ENCODE measurements around the gene STPG3.

Gene STPG3

GRCh38 chr9:137251194-137251461 lies at the start of gene STPG3:
STPG3 (plus strand) TSS chr9:137251286; CDS start chr9:137251287, 1 bp downstream.
- no peak for DNase-seq (ENCODE audit: low read depth)
- no peak within 1 kb of the TSS for H3K4me3 ChIP-seq (ENCODE audit: control insufficient read depth, low read depth, low read length)
- no peak for TF ChIP-seq CTCF (conservative IDR thresholded peaks at IDR 0.05; ENCODE audit: control insufficient read depth, insufficient read depth, low read depth, low read length)

- TF ChIP-seq CTCF (conservative IDR thresholded peaks at IDR 0.05; ENCODE audit: control insufficient read depth, insufficient read depth, low read depth, low read length), result no peak
- no peak for DNase-seq (ENCODE audit: low read depth)
- H3K4me3 ChIP-seq (ENCODE audit: control insufficient read depth, low read depth, low read length), result no peak overlapping the region
These were observed 48.1 kb upstream of the STPG3 start for GRCh38 chr9:137202966-137203365.

- H3K4me3 ChIP-seq (ENCODE audit: control insufficient read depth, low read depth, low read length), result peak overlapping the region; percentile 90
- no peak for DNase-seq (ENCODE audit: low read depth)
- TF ChIP-seq CTCF (conservative IDR thresholded peaks at IDR 0.05; ENCODE audit: control insufficient read depth, insufficient read depth, low read depth, low read length), result no peak
These were observed 46.4 kb upstream of the STPG3 start for GRCh38 chr9:137204731-137205125.

- H3K4me3 ChIP-seq (ENCODE audit: control insufficient read depth, low read depth, low read length), result peak within 1 kb of the TSS; percentile 90
- DNase-seq (ENCODE audit: low read depth), result peak; percentile 75
- TF ChIP-seq CTCF (conservative IDR thresholded peaks at IDR 0.05; ENCODE audit: control insufficient read depth, insufficient read depth, low read depth, low read length), result no peak
These were observed 45.7 kb upstream of the STPG3 start, which contains the start of the genes NDOR1 and TMEM203 for GRCh38 chr9:137205126-137206069. NDOR1 (plus strand) TSS chr9:137205700; CDS start chr9:137205778, 78 bp downstream. TMEM203 (minus strand) TSS chr9:137205648; CDS start chr9:137205414, 234 bp downstream.

GRCh38 chr9:137206602-137207001 lies 44.5 kb upstream of the STPG3 start:
- H3K4me3 ChIP-seq (ENCODE audit: control insufficient read depth, low read depth, low read length), result peak overlapping the region; percentile 90
- no peak for TF ChIP-seq CTCF (conservative IDR thresholded peaks at IDR 0.05; ENCODE audit: control insufficient read depth, insufficient read depth, low read depth, low read length)

GRCh38 chr9:137211532-137211931 lies 39.6 kb upstream of the STPG3 start:
- H3K4me3 ChIP-seq (ENCODE audit: control insufficient read depth, low read depth, low read length), result no peak overlapping the region
- DNase-seq (ENCODE audit: low read depth), result no peak
- no peak for TF ChIP-seq CTCF (conservative IDR thresholded peaks at IDR 0.05; ENCODE audit: control insufficient read depth, insufficient read depth, low read depth, low read length)

More at GRCh38 chr9:137206602-137207001, 44.5 kb upstream of the STPG3 start:
- DNase-seq (ENCODE audit: low read depth), result no peak
